Measurements from ENCODE around the gene RNF157.
"Not testable (repeated sequence)": the region's sequence is repeated elsewhere in the genome, so short reads cannot be mapped to it uniquely, and the experiment has no call there.

Gene RNF157

DNA sequence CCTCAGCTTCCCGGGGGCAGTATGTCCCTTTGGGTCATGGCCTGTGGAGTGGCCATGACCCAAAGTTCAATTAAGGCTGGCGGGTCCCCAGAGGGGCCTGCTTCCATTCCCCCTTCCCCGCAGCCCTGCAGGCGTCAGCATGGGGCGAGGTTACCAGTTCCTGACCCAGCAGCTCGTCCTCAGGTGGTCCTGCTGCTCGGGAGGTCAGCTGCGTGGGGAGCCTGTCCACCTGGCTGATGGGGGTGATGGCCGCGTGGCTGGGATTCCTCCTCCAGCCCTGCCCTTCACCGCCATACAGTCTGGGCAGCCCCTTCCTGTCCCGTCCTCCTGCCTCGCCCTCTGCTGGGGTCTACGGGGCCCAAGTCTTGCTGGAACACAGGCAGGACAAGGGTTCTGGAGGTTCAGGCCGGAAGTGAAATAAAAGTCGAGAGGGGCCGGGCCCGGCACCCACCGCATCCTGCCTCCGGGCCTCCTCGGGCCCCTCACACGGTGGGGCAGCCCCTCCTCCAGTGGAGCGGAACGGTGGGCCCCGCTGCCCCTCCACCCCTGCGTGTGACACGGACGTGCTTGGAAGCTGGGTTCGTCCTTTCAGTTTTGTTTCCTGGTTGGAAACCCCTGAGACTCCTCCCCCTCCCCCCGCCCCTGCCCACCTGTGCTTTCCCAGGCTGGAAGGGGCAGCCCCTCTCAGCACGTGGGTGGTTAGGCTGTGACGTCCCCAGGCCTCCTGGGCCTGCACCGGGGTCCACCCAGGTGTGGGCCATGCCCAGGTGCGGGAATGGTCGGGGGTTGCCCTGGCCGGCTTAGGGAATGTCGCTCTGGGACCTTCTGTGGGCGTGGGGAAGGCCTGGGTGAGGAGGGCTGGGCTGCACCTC, 31.6 kb upstream of the RNF157 start:
- no peak for TF ChIP-seq Cebpa-rat (IDR thresholded peaks at IDR 0.05)
- H3K4me2 ChIP-seq: peak overlapping the region; percentile 91 to 100 (median 98)
- peaks cover 90 to 100% (median 97%) of the 10 kb centered on the region in 10 experiments for H3K4me1 ChIP-seq
- peak overlapping the region; percentile 72 to 100 (median 79) for H3K9ac ChIP-seq
- no peaks in the 10 kb centered on the region for H3K9me3 ChIP-seq (replicated peaks in 1 of 11)
- peak overlapping the region; percentile 34 to 67 (median 50) for H3K4me3 ChIP-seq
- no peaks in the 10 kb centered on the region for H3K27me3 ChIP-seq
- H3K27ac ChIP-seq: peak overlapping the region; percentile 70 to 99 (median 84)
- peaks cover 21 to 40% (median 32%) of the 10 kb centered on the region in 11 experiments; a peak in 21 of 22 replicates for H3K36me3 ChIP-seq
- peaks cover 0 to 54% (median 11%) of the 10 kb centered on the region in 11 experiments; a peak in 12 of 22 replicates for H4K20me1 ChIP-seq

DNA sequence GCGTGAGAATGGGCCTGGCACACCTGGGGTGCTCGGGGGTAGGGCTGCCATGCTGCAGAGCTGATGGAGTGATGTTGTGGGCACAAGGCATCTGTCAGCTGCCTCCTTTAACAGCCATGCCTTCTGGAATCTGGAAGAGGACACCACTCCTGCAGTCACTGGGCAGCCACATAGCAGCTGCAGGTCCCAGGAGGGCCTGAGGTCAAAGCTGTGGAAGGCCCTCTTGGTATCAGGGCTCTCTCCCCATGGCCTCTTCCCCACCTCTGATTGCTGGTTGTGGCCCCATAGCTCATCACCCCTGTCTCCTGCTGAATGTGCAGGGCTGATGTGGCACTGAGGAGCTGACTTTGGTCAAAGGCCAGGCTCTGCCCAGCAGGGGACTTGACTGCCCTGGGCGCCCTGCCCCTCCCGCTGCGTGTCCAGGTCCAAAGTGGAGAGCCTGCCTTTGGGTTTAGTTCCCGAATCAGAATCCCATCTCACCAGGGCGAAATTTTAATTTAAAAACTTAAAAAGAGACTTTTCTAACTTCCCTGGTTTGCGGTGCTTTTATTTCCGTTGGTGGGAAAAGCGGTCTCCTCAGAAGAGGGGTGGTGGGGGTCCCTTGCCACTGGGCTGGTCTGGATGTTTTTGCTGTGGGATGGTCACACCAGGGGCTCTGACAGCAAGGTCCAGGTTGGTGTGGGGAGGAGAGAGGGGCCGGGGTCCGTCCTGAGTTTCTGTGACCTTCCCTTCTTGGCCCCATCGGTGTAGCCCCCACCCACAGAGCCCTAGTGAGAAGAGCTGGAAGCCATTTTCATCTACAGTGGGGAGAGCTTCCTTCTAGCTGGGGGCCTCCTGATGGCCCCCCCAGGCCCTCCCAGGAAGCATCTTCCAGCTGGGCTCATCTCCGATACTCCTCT, 30.7 kb upstream of the RNF157 start:
- peaks cover 0 to 54% (median 11%) of the 10 kb centered on the region in 11 experiments; a peak in 12 of 22 replicates for H4K20me1 ChIP-seq
- no peaks in the 10 kb centered on the region for H3K9me3 ChIP-seq (replicated peaks in 1 of 11)
- peak overlapping the region; percentile 72 to 100 (median 79) for H3K9ac ChIP-seq
- H3K27ac ChIP-seq: peak overlapping the region; percentile 70 to 99 (median 84)
- no peaks in the 10 kb centered on the region for H3K27me3 ChIP-seq
- TF ChIP-seq Cebpa-rat (IDR thresholded peaks at IDR 0.05): no peak
- H3K4me2 ChIP-seq: peak overlapping the region; percentile 91 to 100 (median 98)
- peaks cover 86 to 95% (median 91%) of the 10 kb centered on the region in 10 experiments for H3K4me1 ChIP-seq
- peaks cover 21 to 48% (median 36%) of the 10 kb centered on the region in 11 experiments; a peak in 21 of 22 replicates for H3K36me3 ChIP-seq
- peak overlapping the region; percentile 34 to 67 (median 50) for H3K4me3 ChIP-seq

DNA sequence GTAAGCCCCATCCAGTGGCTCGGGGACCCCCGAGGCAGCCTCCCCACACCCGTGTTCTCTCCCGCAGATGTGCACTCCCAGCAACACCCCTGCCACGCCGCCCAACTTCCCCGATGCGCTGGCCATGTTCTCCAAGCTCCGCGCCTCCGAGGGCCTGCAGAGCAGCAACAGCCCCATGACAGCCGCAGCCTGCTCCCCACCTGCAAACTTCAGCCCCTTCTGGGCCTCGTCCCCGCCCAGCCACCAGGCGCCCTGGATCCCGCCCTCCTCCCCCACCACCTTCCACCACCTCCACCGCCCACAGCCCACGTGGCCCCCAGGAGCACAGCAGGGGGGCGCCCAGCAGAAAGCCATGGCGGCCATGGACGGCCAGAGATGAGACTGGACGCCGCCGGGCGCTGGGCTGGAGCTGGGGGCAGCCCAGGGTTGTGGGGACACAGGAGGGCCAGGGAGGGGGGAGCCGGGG, 29.9 kb upstream of the RNF157 start:
- peak overlapping the region; percentile 95 to 100 (median 99); a peak in 21 of 22 replicates for H3K9ac ChIP-seq
- peaks cover 77 to 86% (median 83%) of the 10 kb centered on the region in 10 experiments for H3K4me1 ChIP-seq
- H3K27ac ChIP-seq: peak overlapping the region in 10 of 11 experiments; percentile 94 to 99 (median 98); a peak in 19 of 22 replicates

DNA sequence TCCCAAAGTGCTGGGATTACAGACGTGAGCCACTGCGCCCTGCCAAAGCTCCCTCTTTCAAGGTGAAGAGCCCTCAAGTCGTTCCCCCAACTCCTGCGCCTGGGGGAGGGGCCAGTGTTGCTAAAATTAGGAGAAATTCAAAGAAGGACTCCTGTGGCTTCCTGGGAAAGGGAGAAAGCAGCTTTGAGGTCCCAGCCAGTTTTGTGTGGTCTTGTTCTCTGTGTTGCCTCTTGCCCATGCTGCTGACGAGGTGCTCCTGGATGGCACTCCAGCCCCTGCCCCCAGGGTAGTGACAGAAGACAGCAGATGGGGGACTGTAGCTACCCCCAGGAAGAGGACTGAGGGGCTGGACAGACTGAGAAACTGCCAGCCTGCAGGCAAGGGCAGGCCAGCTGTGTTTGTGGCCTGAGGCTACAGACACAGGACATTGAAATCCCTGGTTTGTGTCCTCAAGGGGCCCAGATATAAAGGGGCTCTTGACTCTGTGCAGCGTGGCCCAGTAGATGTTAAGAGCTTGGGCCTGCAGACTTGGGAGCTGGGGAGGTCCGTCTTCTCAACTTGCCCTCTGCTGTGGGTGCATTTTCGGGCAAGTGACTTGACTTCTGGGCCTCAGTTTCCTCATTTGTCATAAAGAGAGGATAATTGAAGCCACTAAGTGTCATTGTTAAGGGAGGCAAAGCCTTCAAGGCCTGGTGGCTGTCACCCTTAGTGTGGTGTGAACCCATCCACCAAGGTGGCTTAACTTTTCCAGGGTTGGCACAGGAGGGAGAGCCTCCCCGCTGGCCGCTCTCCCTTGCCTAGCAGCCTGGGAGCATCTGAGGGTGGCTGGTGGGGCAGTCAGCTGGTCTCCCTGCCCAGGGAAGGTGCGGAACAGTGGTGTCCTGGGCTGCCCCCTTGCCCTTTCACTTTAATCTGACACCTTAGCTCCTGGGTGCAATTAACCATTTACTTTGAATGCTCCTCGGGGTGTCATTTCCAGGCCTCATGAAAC, 29.0 kb upstream of the RNF157 start:
- peaks cover 21 to 48% (median 36%) of the 10 kb centered on the region in 11 experiments; a peak in 21 of 22 replicates for H3K36me3 ChIP-seq

More for the DNA sequence above, 29.9 kb upstream of the RNF157 start:
- TF ChIP-seq Cebpa-rat (IDR thresholded peaks at IDR 0.05): no peak
- H3K27me3 ChIP-seq: no peaks in the 10 kb centered on the region
- peak overlapping the region; percentile 91 to 100 (median 98) for H3K4me2 ChIP-seq
- H3K9me3 ChIP-seq (replicated peaks in 1 of 11): no peaks in the 10 kb centered on the region
- H3K36me3 ChIP-seq: peaks cover 21 to 48% (median 36%) of the 10 kb centered on the region in 11 experiments; a peak in 21 of 22 replicates
- H4K20me1 ChIP-seq: peaks cover 0 to 55% (median 11%) of the 10 kb centered on the region in 11 experiments; a peak in 12 of 22 replicates
- H3K4me3 ChIP-seq: peak overlapping the region in 6 of 10 experiments; percentile 84 to 97 (median 94); a peak in 7 of 20 replicates

DNA sequence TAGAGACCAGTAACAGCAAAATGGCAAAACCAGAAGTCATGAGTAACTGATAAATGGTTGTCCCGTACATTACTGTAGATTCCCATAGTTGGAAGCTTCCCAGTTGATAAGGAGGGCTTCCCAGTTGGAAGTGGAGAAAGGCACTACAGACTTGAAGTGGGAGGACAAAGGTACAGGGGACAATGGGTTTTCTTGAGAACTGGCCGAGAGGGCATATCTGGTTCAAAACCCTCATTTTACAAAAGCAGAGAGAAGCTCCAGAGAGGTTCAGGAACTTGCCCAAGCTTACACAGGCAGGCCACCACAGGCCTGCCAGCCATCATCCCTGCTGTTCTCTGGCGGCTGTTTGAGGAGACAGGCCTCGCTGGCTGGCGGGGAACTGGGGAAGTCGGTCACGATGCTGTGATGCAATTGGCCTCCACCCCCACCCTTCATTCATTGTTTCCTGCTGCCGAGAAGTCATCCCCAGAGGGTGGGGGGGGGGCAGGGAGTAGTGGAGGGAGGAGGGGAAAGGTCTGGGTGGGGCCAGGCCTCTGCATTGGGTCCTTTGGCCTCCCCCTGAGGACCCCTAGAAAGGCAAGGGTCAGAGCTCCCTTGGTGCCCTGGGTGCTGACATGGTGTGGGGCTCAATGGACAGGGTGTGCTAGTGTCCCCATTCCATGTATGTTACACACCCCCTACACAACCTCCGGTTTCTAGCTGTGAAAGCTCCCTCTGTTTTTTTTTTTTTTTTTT, 27.9 kb upstream of the RNF157 start:
- H3K9me3 ChIP-seq (replicated peaks in 1 of 11): no peaks in the 10 kb centered on the region
- peaks cover 74 to 81% (median 78%) of the 10 kb centered on the region in 10 experiments for H3K4me1 ChIP-seq
- peaks cover 0 to 44% (median 11%) of the 10 kb centered on the region in 11 experiments; a peak in 12 of 22 replicates for H4K20me1 ChIP-seq
- H3K4me2 ChIP-seq: peak overlapping the region; percentile 91 to 100 (median 98)
- peak overlapping the region; percentile 88 to 99 (median 98) for H3K27ac ChIP-seq
- H3K4me3 ChIP-seq: peak overlapping the region; percentile 84 to 97 (median 94)
- TF ChIP-seq Cebpa-rat (IDR thresholded peaks at IDR 0.05): peak in 9 of 11 experiments; percentile 19 to 88 (median 71); a peak in 14 of 22 replicates
- H3K9ac ChIP-seq: peak overlapping the region; percentile 95 to 100 (median 99)
- H3K27me3 ChIP-seq: no peaks in the 10 kb centered on the region
- peaks cover 21 to 48% (median 36%) of the 10 kb centered on the region in 11 experiments; a peak in 21 of 22 replicates for H3K36me3 ChIP-seq

More for the DNA sequence above, 29.0 kb upstream of the RNF157 start:
- no peaks in the 10 kb centered on the region for H3K27me3 ChIP-seq
- H3K9ac ChIP-seq: peak overlapping the region; percentile 95 to 100 (median 99)
- H3K4me3 ChIP-seq: peak overlapping the region; percentile 38 to 97 (median 92)
- peak overlapping the region; percentile 88 to 99 (median 98) for H3K27ac ChIP-seq
- peaks cover 0 to 55% (median 11%) of the 10 kb centered on the region in 11 experiments; a peak in 12 of 22 replicates for H4K20me1 ChIP-seq
- TF ChIP-seq Cebpa-rat (IDR thresholded peaks at IDR 0.05): no peak
- peaks cover 74 to 81% (median 77%) of the 10 kb centered on the region in 10 experiments for H3K4me1 ChIP-seq
- peak overlapping the region; percentile 91 to 100 (median 98) for H3K4me2 ChIP-seq
- no peaks in the 10 kb centered on the region for H3K9me3 ChIP-seq (replicated peaks in 1 of 11)

DNA sequence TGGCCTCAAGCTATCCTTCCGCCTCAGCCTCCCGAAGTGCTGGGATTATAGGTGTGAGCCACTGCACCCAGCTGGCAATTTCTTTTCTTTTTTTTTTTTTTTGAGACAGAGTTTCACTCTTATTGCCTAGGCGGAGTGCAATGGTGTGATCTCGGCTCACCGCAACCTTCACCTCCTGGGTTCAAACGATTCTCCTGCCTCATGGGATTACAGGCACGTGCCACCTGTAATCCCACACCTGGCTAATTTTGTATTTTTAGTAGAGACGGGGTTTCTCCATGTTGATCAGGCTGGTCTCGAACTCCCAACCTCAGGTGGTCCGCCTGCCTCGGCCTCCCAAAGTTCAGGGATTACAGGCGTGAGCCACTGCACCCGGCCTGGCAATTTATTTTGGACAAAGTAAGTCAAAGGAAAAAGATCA, 27.3 kb upstream of the RNF157 start:
- Histone ChIP-seq H3K9ac (peak overlapping the region; percentile 95 to 100 (median 99)), H3K36me3 (peaks cover 21 to 48% (median 36%) of the 10 kb centered on the region in 11 experiments; a peak in 21 of 22 replicates), H3K4me2 (peak overlapping the region; percentile 91 to 100 (median 98)), H4K20me1 (peaks cover 0 to 38% (median 11%) of the 10 kb centered on the region in 11 experiments; a peak in 12 of 22 replicates), H3K4me3 (peak overlapping the region; percentile 84 to 97 (median 94)), H3K27ac (peak overlapping the region; percentile 88 to 99 (median 98)), H3K4me1 (peaks cover 74 to 81% (median 78%) of the 10 kb centered on the region in 10 experiments)
- H3K9me3 ChIP-seq (replicated peaks in 1 of 11); H3K27me3 ChIP-seq: not testable (repeated sequence)
